Activated CD4-positive, CD25-positive, alpha-beta regulatory T cell treated with anti-CD3 and anti-CD28 coated beads, Interleukin-2, amount 50 U/mL, for 24 hours (primary cell): ENCODE results near the gene EPOP.
"Not testable (repeated sequence)": the region's sequence is repeated elsewhere in the genome, so short reads cannot be mapped to it uniquely, and the experiment has no call there.

Source experiments
- ATAC-seq, 2 donors: fragments of 150-1000 bp; cut with Tn5 transposase; one replicate each; pipeline ENCODE4 v1.10.0; 2021; ENCODE audit warnings: mild to moderate bottlenecking in 1 of 2, moderate library complexity in 1 of 2

The EPOP gene

GRCh38 chr17:38673707-38674013, 1.1 kb downstream of the EPOP start:
- ATAC-seq: peak in 1 of 2 donors; percentile 1

- no peak for ATAC-seq
Observed at GRCh38 chr17:38672788-38673706, 1.7 kb downstream of the EPOP start.

GRCh38 chr17:38671939-38672720, 2.6 kb downstream of the EPOP start:
- ATAC-seq: no peak

GRCh38 chr17:38669520-38669919, 5.2 kb downstream of the EPOP start:
- ATAC-seq: no peak

GRCh38 chr17:38667787-38668122, 7.0 kb downstream of the EPOP start:
- ATAC-seq: no peak

GRCh38 chr17:38667099-38667786, 7.5 kb downstream of the EPOP start:
- peak; percentile 59 to 67 for ATAC-seq

GRCh38 chr17:38663964-38664644, 10.7 kb downstream of the EPOP start:
- ATAC-seq: no peak

- peak; percentile 47 to 73 for ATAC-seq
Observed at GRCh38 chr17:38663125-38663751, 11.5 kb downstream of the EPOP start.

- no peak for ATAC-seq
Observed at GRCh38 chr17:38660097-38661025, 14.4 kb downstream of the EPOP start.

GRCh38 chr17:38659415-38659814, 15.3 kb downstream of the EPOP start:
- no peak for ATAC-seq

GRCh38 chr17:38658741-38659345, 15.9 kb downstream of the EPOP start:
- ATAC-seq: no peak

- ATAC-seq: no peak
Observed at GRCh38 chr17:38657824-38658740, 16.7 kb downstream of the EPOP start.

GRCh38 chr17:38656959-38657823, 17.6 kb downstream of the EPOP start:
- ATAC-seq: peak in 1 of 2 donors; percentile 33

GRCh38 chr17:38654411-38655398, 20.1 kb downstream of the EPOP start:
- peak in 1 of 2 donors; percentile 60 for ATAC-seq

- ATAC-seq: no peak
Observed at GRCh38 chr17:38653679-38654078, 21.1 kb downstream of the EPOP start.

- ATAC-seq: no peak
Observed at GRCh38 chr17:38653230-38653629, 21.5 kb downstream of the EPOP start.

- not testable (repeated sequence) for ATAC-seq
Observed at GRCh38 chr17:38650653-38651173, 24.0 kb downstream of the EPOP start.
